Measurements from ENCODE around the gene RGS19.

Gene RGS19

GRCh38 chr20:64047046-64047389 lies 32.3 kb downstream of the RGS19 start:
- no peak for DNase-seq

DNA sequence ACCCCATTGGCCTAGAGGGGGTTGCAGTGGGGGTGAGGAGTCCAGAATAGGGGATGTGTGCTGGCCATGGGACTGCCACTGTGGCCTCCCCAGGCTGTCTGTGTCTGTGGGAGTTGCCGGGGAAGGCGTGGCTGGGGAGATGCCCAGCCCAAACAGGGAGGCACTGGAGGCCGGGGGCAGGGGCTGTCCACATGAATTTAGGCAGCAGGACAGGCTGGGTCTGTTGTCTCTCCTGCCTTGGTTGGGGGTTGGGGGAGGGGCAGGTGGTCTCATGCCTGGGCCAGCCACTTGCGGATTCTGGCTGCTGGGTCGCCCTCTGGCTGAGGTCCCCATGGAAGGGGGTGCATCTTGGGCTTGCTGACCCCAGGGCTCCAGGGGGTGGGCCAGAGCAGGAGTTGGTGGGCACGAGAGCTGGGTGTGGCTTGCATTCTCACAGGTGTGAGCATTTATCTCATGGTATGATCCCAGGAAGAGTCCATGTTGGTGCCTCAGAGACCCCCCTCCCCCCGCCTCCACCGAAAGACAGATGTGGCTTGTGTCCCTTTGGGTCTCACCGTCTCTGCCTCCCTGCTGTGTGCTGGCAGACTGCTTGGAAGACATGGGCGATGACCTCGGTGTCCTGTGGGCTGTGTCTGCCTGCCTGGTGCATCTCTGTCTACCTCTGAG lies 33.8 kb downstream of the RGS19 start:
- no peak for DNase-seq

DNA sequence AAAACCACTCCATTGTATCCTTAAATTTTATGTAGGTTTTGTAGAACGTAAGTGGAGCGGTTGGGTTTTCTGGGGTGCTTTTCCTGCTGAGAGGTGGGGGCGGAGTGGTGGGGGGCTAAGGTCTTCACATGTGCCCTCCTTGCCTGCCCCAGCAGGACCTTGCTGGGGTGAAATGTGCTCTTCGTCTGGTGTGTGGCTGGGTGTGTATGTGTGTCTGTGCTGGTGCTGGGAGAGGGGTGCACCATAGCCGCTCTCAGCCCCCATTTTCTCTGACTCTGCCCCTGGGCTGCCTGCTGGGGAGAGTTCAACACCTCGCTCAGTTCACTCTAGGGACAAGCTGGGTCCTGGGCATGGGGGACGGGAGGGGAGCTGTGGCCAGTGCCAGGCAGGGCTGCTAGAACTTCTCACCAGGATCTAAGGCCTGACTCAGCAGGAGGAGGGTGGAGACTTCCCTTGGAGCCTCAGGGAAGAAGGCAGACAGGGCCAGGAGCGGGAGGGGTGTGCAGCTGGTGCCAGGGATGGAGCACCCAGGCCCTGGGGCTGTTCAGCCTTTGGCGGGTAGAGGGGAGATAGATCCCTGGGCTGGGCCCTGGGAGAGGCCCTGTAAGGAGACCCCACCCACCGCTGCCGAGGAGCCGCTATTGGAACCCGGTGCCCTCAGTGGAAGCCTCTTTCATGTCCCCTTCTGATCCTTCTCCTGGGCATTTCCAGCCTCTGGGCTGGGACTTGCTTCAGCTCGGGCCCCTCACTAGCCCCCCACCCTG lies 34.7 kb downstream of the RGS19 start:
- no peak for DNase-seq

DNA sequence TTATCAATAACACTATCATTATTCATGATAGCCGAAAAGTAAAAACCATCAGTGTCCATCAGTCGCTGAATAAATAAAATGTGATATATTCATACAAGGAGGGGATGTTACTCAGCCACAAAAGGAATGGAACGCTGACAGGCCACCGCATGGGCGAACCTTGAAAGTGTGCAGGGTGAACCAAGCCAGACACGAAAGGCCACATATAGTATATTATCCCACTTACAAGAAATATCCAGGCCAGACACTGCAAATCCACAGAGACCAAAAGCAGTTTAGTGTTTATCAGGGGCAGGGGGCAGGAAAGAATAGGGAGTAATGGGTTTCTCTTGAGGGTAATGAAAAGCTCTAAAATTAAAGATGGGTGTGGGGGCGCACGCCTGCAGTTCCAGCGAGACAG lies 35.5 kb downstream of the RGS19 start:
- no peak for DNase-seq

DNA sequence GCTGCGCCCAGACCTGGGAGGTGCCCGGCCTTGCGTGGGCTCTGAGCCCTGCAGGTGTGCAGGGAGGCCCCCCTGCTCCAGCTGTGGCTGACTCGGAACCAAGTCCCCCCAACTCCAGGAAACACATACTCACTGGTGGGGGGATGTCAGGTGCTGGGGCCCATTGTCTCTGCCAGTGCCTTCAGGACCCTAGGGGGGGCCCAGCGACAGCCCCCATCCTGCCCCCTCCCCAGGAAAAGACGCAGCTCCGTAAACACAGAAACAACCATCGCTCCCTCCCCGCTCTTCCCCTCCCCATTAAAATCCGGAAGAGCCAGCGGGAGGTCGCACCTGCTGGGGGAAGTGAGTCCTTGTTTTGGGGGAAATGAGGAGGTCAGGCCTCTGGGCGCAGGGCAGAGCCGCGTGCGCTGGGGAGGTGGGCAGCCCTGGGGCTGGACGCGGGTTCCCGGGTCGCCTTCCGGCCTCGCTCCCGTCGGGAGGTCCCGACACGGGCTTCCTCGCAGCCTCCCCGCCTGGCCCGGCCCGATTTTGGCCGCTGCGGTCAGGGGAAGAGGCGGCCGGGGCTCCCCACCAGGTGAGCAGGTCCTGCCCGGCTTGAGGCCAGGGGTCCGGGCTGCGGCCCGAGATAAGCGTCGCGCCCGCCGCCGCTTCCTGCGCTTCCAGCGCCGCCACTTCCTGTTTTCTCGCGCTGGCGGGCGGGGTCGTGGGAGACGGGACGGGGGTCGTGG lies 37.1 kb downstream of the RGS19 start:
- DNase-seq = no peak

- no peak for DNase-seq
Measured at GRCh38 chr20:64041781-64042053, 37.6 kb downstream of the RGS19 start.

DNA sequence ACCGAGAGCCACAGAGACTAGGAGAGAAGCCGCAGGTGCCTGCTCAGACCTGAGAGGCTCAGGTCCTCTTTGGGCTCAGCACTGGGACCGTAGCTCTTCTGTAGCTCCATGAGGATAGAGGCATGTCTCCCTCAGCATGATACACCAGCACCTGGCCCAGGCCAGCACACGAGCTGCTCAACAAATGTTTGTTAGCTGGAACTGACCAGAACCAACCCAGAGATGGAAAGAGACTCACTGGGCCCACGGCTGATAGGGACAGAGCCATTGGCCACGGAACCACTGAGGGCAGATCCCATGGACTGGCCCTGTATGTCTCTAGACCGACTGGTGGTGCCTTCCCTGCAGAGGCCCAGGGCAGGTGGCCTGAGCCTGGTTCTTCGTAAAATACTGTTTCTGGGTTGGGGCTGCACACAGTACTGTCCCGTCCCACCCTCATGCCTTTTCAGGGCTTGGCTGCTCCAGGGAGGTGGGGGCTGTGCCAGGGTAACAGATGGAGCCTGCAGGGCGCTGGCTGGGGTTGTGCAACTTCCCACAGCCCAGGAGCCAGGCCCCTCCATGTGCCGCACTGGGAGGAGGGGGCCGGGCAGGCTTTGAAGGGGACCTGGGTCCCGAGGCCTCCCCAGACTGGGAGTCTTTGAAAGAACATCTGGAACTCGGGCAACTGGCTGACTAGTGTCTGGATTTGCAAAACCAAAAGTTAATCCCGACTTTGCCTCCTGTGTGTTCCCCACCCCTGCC lies 38.1 kb downstream of the RGS19 start:
- DNase-seq = no peak

DNA sequence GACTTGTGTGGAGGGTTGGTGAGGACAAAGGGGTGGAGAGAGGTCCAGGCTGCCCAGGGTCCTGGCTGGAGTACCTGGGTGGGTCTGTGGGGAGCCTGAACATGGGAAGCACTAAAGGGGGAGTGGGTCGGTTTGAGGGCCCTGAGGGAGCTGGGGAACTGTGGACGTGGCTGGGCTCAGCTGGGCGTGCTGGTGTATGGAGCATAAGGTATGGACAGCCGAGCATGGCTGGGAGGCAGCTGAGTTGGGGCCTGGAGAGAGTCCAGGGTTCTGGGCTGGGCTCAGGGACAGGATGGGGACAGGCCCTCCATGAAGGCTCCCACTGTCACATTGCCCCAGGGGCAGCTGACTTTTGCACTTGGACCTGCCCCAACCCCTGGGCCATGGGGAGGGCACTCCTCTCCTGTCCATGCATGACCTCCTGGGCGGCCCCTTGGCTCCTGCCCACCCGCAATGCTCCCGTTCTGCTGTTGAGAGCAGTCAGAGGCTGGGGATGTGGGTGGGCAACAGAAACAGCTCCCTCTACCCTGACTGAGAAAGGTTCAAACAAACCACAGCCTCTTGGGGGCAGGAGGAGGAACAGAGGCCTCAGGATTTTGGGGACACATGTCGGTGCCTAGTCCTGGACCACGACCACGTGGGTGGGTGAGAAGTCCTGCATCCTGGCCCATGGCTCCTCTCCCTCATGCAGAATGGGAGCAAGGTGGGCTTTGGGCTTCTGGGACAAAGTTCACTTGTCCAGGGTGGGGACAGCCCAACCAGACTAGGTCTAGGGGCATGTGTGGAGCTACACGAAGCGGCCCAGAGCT lies 38.9 kb downstream of the RGS19 start:
- DNase-seq = no peak

DNA sequence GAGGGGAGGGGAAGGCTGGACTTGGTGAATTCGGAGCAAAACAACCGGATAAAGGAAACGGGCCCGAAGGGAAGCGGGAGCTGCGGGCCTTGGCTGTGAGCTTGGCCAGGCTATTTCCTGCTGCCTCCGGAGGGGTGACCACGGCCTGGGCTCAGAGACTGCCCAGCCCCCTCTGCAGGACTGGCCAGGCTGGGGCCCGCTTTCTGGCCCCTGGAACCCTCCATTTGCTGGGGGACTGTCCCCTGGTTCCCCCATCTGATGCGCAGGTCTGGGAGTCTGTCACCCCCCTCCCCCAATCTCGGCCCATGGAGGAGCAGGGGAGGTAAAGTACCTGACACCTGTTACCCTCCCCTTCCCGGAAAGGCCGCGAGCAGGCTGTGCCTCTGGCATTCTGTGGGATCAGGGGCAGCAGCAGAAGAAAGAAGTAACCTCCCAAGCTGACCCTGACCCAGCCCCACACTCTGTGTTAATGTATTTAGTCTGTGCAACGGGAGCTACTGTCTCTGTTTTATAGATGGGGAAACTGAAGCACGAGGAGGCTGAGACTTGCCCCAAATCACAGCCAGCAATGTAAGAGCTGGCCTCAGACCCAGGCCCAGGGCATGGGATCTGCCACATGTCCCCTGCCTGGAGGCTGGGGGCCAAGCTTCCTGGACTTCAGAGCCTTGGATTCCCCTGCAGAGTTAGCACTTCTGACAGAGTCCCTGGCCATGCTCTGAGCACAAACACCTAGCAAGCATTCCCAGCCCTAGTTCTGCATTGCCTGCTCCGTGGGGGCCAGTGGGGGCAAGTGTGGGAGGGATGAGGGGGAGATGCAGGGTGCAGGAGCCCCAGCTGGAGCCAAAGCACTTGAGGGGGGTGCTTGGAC lies 39.8 kb downstream of the RGS19 start:
- no peak for DNase-seq

- DNase-seq = peak; percentile 92
Measured at GRCh38 chr20:64038565-64039292, 40.6 kb downstream of the RGS19 start.

- DNase-seq = no peak
Measured at GRCh38 chr20:64038224-64038564, 41.1 kb downstream of the RGS19 start.

- DNase-seq = no peak
Measured at GRCh38 chr20:64037498-64038213, 41.7 kb downstream of the RGS19 start.

GRCh38 chr20:64037199-64037497 lies 42.2 kb downstream of the RGS19 start:
- no peak for DNase-seq

- DNase-seq = no peak
Measured at GRCh38 chr20:64036346-64037198, 42.7 kb downstream of the RGS19 start.

DNA sequence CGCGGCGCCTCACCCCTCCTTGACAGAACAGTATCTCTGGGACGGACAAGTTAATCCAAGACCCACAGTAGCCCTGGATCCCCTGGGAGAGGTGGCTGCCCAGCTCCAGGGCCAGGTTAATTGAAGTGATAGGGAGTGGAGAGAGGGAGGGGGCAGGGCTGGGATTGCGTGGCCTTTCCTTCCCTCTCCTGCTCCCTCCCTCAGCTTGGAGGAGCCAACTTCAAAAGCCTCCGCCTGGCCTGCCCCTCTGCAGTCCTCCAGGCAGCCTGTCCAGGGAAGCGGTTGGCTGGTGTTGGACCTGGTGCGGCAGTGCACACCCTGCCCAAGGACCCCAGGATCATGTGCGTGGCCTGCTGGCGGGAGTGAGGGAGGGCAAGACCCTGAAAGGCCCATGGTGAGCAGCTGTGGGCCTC lies 43.4 kb downstream of the RGS19 start, which contains the start of gene C20orf204:
Gene C20orf204, plus strand, starts transcription at position 250 of the 413 bp plus-strand sequence. Its CDS starts 142 bp downstream, at position 392.
- DNase-seq = no peak

- peak; percentile 82 for DNase-seq
Measured at GRCh38 chr20:64035066-64035932, 44.0 kb downstream of the RGS19 start.

DNA sequence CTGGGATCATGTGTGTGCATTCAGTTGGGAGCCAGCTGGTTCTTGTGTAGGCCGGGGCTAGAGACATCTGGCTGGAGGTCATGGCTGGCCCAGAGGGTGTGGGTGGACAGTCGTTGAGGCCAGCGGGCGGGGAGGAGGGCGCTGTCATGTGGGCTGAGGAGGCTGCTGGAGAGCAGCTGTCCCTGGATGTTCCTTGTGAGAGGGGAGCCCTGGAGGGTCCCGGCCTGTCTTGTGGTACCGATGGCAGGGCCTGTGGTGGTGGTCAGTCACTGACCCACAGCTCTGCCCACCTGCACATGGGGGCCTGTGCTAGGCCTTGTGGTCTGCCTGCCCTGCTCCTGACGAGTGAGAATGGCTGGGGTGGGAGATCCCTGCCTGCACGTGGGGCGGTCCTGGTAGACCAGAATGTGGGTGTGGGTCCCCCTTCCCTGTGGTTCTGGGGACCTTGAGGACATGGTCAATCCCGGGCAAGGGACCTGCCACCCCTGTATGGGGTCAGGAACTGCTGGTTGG lies 45.3 kb downstream of the RGS19 start:
- DNase-seq = no peak
